Suprapubic skin (tissue), 4 donors: ENCODE results near the gene EDAR.

Source experiments
- CTCF ChIP-seq, 2 donors: fragments of 200-600 bp in 1 of 2; fragments of 450-650 bp in 1 of 2; sonication (generic) in 1 of 2; IDR thresholded peaks; one replicate each; pipeline ENCODE4 v1.5.1; 2016 to 2019; ENCODE audit warnings: antibody characterized with exemption in 2 of 2, mild to moderate bottlenecking in 1 of 2, moderate library complexity in 1 of 2
- POLR2A ChIP-seq, 2 donors: fragments of 450-650 bp; IDR thresholded peaks; one replicate each; pipeline ENCODE4 v1.6.1; 2017; ENCODE audit warnings: antibody characterized with exemption in 2 of 2, mild to moderate bottlenecking in 2 of 2, moderate library complexity in 2 of 2
- POLR2AphosphoS5 ChIP-seq, 3 donors: sonication (generic); formaldehyde crosslinking; IDR thresholded peaks; one replicate each; pipeline ENCODE4 v1.6.1; 2017; ENCODE audit warnings: antibody characterized with exemption in 3 of 3

GRCh38 chr2:108925286-108925685, 63.7 kb downstream of the EDAR start:
- TF ChIP-seq CTCF (IDR thresholded peaks at IDR 0.05) = no peak
- TF ChIP-seq POLR2A (IDR thresholded peaks at IDR 0.05) = no peak
- TF ChIP-seq POLR2AphosphoS5 (IDR thresholded peaks at IDR 0.05) = no peak
